ENCODE data around the gene TMEM184A.

- TF ChIP-seq CTCF (IDR thresholded peaks at IDR 0.05; ENCODE audit: low read depth, low read length): no peak
- TF ChIP-seq EZH2phosphoT487 (IDR thresholded peaks at IDR 0.05; ENCODE audit: low read depth): no peak
Observed at GRCh38 chr7:1569440-1569832, 13.4 kb upstream of the TMEM184A start.
